ENCODE measurements around the gene TM4SF20.

The TM4SF20 gene

DNA sequence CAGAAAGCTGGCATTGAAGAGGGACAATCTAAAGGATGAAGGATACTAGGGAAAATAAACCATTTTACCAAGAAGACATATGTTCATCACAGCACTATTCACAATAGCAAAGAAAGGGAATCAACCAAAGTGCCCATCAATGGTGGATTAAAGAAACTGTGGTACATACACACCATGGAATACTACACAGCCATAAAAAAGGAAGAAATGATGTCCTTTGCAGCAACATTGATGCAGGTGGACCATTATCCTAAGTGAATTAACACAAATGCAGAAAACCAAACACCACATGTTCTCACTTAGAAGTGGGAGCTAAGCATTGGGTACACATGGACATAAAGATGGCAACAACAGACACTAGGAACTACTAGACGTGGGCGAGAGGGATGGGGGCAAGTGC is 61.3 kb downstream of the TM4SF20 start:
- no peak for DNase-seq

DNA sequence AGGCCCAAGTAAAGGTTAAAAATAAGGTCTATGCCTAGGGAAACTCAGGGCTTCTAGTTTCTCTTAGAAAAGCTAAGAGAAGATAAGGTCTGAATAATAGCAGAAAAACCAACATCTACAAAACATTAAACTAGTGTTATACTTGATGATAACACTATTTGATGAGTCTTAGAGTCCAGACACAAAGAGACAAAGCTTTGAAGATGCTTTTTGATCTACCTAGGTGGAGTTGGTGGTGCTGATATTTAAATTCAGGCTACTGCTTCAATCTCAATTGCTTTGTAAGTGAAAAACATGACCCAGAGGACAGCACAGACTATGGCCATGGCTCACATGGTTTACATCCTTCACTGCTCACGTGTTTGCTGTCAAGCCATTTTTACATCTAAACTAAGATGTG is 65.8 kb downstream of the TM4SF20 start:
- DNase-seq: no peak

DNA sequence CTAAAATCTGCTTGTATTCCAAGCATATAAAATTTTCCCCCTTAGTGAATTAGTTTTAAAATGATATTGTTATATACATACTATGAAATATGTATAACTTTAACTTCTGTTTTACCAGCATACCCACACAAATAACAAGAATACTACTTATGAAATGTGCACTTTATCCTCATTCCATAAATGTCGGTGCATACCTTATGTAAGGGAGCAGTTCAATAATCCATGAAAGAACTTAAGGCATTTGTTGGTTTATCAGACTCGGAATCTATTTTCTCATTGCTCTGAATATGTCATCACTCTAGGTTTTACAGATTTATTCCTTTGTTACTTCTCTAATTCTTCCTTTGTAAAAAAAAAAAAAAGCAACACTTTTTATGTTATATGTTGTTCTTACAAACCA is 66.5 kb downstream of the TM4SF20 start:
- no peak for DNase-seq
